ENCODE measurements around the gene RBM28.
A peak's percentile ranks its signal among the peaks of the same experiment; 100 is the strongest.

The RBM28 gene

DNA sequence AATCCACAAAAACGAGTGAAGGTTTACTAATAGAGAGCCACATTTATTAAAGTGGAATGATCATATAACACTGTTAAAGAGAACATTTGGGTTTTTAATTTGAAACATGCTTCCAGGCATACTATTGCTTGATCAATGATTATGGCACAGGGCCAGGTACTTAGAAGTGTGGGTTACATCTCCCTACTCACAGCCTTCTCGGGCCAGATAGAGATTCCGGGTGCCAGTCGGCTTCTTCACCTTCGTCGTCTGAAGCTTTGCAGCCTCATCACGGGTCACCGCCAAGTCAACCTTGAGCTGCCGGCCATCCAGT is 19.4 kb downstream of the RBM28 start:
- Histone ChIP-seq H3K9ac (ENCODE audit: low read length) (peak overlapping the region; percentile 80), H2AK5ac (ENCODE audit: low read length, severe bottlenecking) (no peak overlapping the region), H3K27ac (ENCODE audit: low read length, poor library complexity, severe bottlenecking) (no peak overlapping the region), H4K91ac (ENCODE audit: low read length) (no peak overlapping the region), H3K4me1 (ENCODE audit: control insufficient read depth, insufficient read depth, low read depth, low read length) (peaks cover 2% of the 10 kb centered on the region), H4K8ac (ENCODE audit: low read length) (no peak overlapping the region), H3K36me3 (ENCODE audit: control insufficient read depth in 1 of 2, insufficient read depth in 2 of 2, low read depth in 1 of 2, low read length in 2 of 2) (peaks cover 23 to 79% of the 10 kb centered on the region in 2 experiments), H3K27me3 (ENCODE audit: control insufficient read depth in 1 of 2, insufficient read depth in 1 of 2, low read length in 2 of 2) (no peaks in the 10 kb centered on the region), H2BK12ac (ENCODE audit: low read length in 2 of 2) (no peak overlapping the region), H3K14ac (ENCODE audit: low read length in 2 of 2) (no peak overlapping the region), H2BK120ac (ENCODE audit: low read depth, low read length) (no peak overlapping the region), H3K4ac (ENCODE audit: low read depth in 1 of 2, low read length in 2 of 2) (no peak overlapping the region), H2BK15ac (ENCODE audit: low read depth, poor library complexity, severe bottlenecking) (no peak overlapping the region), H2BK5ac (ENCODE audit: low read depth, low read length, poor library complexity, severe bottlenecking) (no peak overlapping the region), H3K9me3 (ENCODE audit: control insufficient read depth, low read length) (no peaks in the 10 kb centered on the region), H3K4me3 (ENCODE audit: insufficient read depth in 1 of 2, low read depth in 1 of 2, low read length in 2 of 2) (no peak overlapping the region), H3K18ac (ENCODE audit: low read depth in 1 of 2, low read length in 2 of 2) (no peak overlapping the region), H3K4me2 (ENCODE audit: low read length, poor library complexity, severe bottlenecking) (no peak overlapping the region), H3K23ac (ENCODE audit: low read length in 2 of 2) (no peak overlapping the region), H2AFZ (ENCODE audit: low read depth, low read length) (no peak overlapping the region), H3K79me1 (replicated peaks; ENCODE audit: low read length, poor library complexity, severe bottlenecking) (no peaks in the 10 kb centered on the region)
- WGBS: 96% methylated on average over 9 of the region's 9 CpGs
- DNase-seq: no peak

GRCh38 chr7:128323459-128324367 is 20.0 kb downstream of the RBM28 start:
- peaks cover 2% of the 10 kb centered on the region for H3K79me1 ChIP-seq (replicated peaks; ENCODE audit: low read length, poor library complexity, severe bottlenecking)
- H3K9me3 ChIP-seq (ENCODE audit: control insufficient read depth, low read length): no peaks in the 10 kb centered on the region
- H3K18ac ChIP-seq (ENCODE audit: low read depth in 1 of 2, low read length in 2 of 2): no peak overlapping the region
- H3K27ac ChIP-seq (ENCODE audit: low read length, poor library complexity, severe bottlenecking): no peak overlapping the region
- H3K23ac ChIP-seq (ENCODE audit: low read length in 2 of 2): no peak overlapping the region
- H3K4me2 ChIP-seq (ENCODE audit: low read length, poor library complexity, severe bottlenecking): no peak overlapping the region
- H3K4ac ChIP-seq (ENCODE audit: low read depth in 1 of 2, low read length in 2 of 2): no peak overlapping the region
- H2BK120ac ChIP-seq (ENCODE audit: low read depth, low read length): no peak overlapping the region
- H3K36me3 ChIP-seq (ENCODE audit: control insufficient read depth in 1 of 2, insufficient read depth in 2 of 2, low read depth in 1 of 2, low read length in 2 of 2): peaks cover 23 to 82% of the 10 kb centered on the region in 2 experiments
- no peak overlapping the region for H4K91ac ChIP-seq (ENCODE audit: low read length)
- no peak for DNase-seq
- 97% methylated on average over 9 of the region's 10 CpGs for WGBS
- H3K4me1 ChIP-seq (ENCODE audit: control insufficient read depth, insufficient read depth, low read depth, low read length): peaks cover 2% of the 10 kb centered on the region
- no peak overlapping the region for H2AK5ac ChIP-seq (ENCODE audit: low read length, severe bottlenecking)
- H3K9ac ChIP-seq (ENCODE audit: low read length): peak overlapping the region; percentile 80
- no peaks in the 10 kb centered on the region for H3K27me3 ChIP-seq (ENCODE audit: control insufficient read depth in 1 of 2, insufficient read depth in 1 of 2, low read length in 2 of 2)
- H2BK5ac ChIP-seq (ENCODE audit: low read depth, low read length, poor library complexity, severe bottlenecking): no peak overlapping the region
- H2BK12ac ChIP-seq (ENCODE audit: low read length in 2 of 2): no peak overlapping the region
- no peak overlapping the region for H3K14ac ChIP-seq (ENCODE audit: low read length in 2 of 2)
- no peak overlapping the region for H2BK15ac ChIP-seq (ENCODE audit: low read depth, poor library complexity, severe bottlenecking)
- peak overlapping the region in 1 of 2 experiments; percentile 30 for H3K4me3 ChIP-seq (ENCODE audit: insufficient read depth in 1 of 2, low read depth in 1 of 2, low read length in 2 of 2)
- no peak overlapping the region for H2AFZ ChIP-seq (ENCODE audit: low read depth, low read length)
- H4K8ac ChIP-seq (ENCODE audit: low read length): no peak overlapping the region

DNA sequence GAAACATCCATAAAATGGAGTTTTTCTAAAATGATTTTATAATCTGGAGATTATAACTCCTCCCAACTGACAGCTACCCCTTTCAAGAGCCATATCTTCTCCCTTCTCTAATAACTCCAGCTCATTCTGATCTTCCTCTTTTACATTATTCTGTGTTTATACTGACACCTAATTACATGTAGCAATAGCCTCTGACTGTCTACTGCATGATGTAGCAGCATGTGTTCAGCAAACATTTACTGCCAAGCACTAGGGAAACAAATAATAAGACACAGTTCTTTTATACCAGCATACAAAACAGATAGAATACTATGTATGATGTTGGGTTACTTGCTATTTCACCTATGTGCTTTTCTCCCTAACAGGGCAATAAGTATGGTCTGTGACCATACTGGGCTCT is 20.7 kb downstream of the RBM28 start:
- H2BK12ac ChIP-seq (ENCODE audit: low read length in 2 of 2): no peak overlapping the region
- peaks cover 2% of the 10 kb centered on the region for H3K79me1 ChIP-seq (replicated peaks; ENCODE audit: low read length, poor library complexity, severe bottlenecking)
- H3K27me3 ChIP-seq (ENCODE audit: control insufficient read depth in 1 of 2, insufficient read depth in 1 of 2, low read length in 2 of 2): no peaks in the 10 kb centered on the region
- no peak overlapping the region for H3K18ac ChIP-seq (ENCODE audit: low read depth in 1 of 2, low read length in 2 of 2)
- no peak overlapping the region for H2BK15ac ChIP-seq (ENCODE audit: low read depth, poor library complexity, severe bottlenecking)
- H3K4me2 ChIP-seq (ENCODE audit: low read length, poor library complexity, severe bottlenecking): no peak overlapping the region
- no peak overlapping the region for H2AK5ac ChIP-seq (ENCODE audit: low read length, severe bottlenecking)
- no peak overlapping the region for H4K91ac ChIP-seq (ENCODE audit: low read length)
- H3K4me3 ChIP-seq (ENCODE audit: insufficient read depth in 1 of 2, low read depth in 1 of 2, low read length in 2 of 2): no peak overlapping the region
- H3K9ac ChIP-seq (ENCODE audit: low read length): peak overlapping the region; percentile 80
- H2BK120ac ChIP-seq (ENCODE audit: low read depth, low read length): no peak overlapping the region
- H3K4me1 ChIP-seq (ENCODE audit: control insufficient read depth, insufficient read depth, low read depth, low read length): peaks cover 2% of the 10 kb centered on the region
- H3K36me3 ChIP-seq (ENCODE audit: control insufficient read depth in 1 of 2, insufficient read depth in 2 of 2, low read depth in 1 of 2, low read length in 2 of 2): peaks cover 23 to 81% of the 10 kb centered on the region in 2 experiments
- H3K9me3 ChIP-seq (ENCODE audit: control insufficient read depth, low read length): no peaks in the 10 kb centered on the region
- no peak overlapping the region for H3K14ac ChIP-seq (ENCODE audit: low read length in 2 of 2)
- H3K23ac ChIP-seq (ENCODE audit: low read length in 2 of 2): no peak overlapping the region
- H4K8ac ChIP-seq (ENCODE audit: low read length): no peak overlapping the region
- no peak overlapping the region for H3K4ac ChIP-seq (ENCODE audit: low read depth in 1 of 2, low read length in 2 of 2)
- H2AFZ ChIP-seq (ENCODE audit: low read depth, low read length): no peak overlapping the region
- DNase-seq: no peak
- no peak overlapping the region for H3K27ac ChIP-seq (ENCODE audit: low read length, poor library complexity, severe bottlenecking)
- H2BK5ac ChIP-seq (ENCODE audit: low read depth, low read length, poor library complexity, severe bottlenecking): no peak overlapping the region

DNA sequence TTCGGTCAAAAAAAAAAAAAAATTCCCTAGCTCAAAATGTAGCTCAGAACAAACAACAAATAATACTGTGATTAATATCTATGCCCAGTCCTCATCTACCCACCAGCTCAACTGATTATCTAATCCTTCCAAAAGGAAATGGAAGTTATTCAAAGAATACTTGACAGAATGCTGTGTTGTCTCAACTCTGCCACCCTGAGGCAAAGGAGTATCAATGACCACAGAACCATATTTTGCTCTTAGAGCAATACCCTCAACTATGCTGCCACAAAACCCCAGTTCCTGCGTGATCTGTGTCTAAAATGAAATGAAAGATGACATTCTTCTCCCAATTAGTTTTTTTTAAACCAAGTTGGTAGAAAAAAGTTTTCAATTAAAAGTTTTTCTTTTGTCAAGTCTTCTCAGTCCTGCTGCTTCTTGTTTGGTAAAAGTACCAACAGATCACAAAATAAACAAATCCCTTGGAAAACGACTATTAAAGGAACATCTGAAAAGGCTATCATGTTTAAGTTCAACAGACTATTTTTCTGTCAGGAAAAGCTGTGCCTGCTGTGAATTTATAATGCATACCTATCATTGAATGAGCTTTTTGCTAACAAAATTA is 21.6 kb downstream of the RBM28 start:
- Histone ChIP-seq H4K8ac (ENCODE audit: low read length) (no peak overlapping the region), H3K4me2 (ENCODE audit: low read length, poor library complexity, severe bottlenecking) (no peak overlapping the region), H2BK5ac (ENCODE audit: low read depth, low read length, poor library complexity, severe bottlenecking) (no peak overlapping the region), H3K4me1 (ENCODE audit: control insufficient read depth, insufficient read depth, low read depth, low read length) (peaks cover 2% of the 10 kb centered on the region), H3K23ac (ENCODE audit: low read length in 2 of 2) (no peak overlapping the region), H3K14ac (ENCODE audit: low read length in 2 of 2) (no peak overlapping the region), H3K9ac (ENCODE audit: low read length) (peak overlapping the region; percentile 80), H2BK15ac (ENCODE audit: low read depth, poor library complexity, severe bottlenecking) (no peak overlapping the region), H3K36me3 (ENCODE audit: control insufficient read depth in 1 of 2, insufficient read depth in 2 of 2, low read depth in 1 of 2, low read length in 2 of 2) (peaks cover 27 to 81% of the 10 kb centered on the region in 2 experiments), H3K4ac (ENCODE audit: low read depth in 1 of 2, low read length in 2 of 2) (no peak overlapping the region), H3K27me3 (ENCODE audit: control insufficient read depth in 1 of 2, insufficient read depth in 1 of 2, low read length in 2 of 2) (no peaks in the 10 kb centered on the region), H2BK12ac (ENCODE audit: low read length in 2 of 2) (no peak overlapping the region), H4K91ac (ENCODE audit: low read length) (no peak overlapping the region), H2AFZ (ENCODE audit: low read depth, low read length) (no peak overlapping the region), H3K4me3 (ENCODE audit: insufficient read depth in 1 of 2, low read depth in 1 of 2, low read length in 2 of 2) (no peak overlapping the region), H3K79me1 (replicated peaks; ENCODE audit: low read length, poor library complexity, severe bottlenecking) (peaks cover 2% of the 10 kb centered on the region), H2AK5ac (ENCODE audit: low read length, severe bottlenecking) (no peak overlapping the region), H3K27ac (ENCODE audit: low read length, poor library complexity, severe bottlenecking) (no peak overlapping the region), H3K18ac (ENCODE audit: low read depth in 1 of 2, low read length in 2 of 2) (no peak overlapping the region), H2BK120ac (ENCODE audit: low read depth, low read length) (no peak overlapping the region), H3K9me3 (ENCODE audit: control insufficient read depth, low read length) (no peaks in the 10 kb centered on the region)
- peak; percentile 51 for DNase-seq
- WGBS: 96% methylated on average over 1 of the region's 3 CpGs
